H1 (cell line): ENCODE results near the gene SLAMF1.
"Not testable (repeated sequence)": the region's sequence is repeated elsewhere in the genome, so short reads cannot be mapped to it uniquely, and the experiment has no call there.

Experiments used
- BRCA1 ChIP-seq: IDR thresholded peaks from 2 replicates; pipeline ENCODE4 v1.6.1; 2012; ENCODE audit warnings: low read depth, low read length, improper control_type of control experiment
- CTCF ChIP-seq, 3 experiments: IDR thresholded peaks; 1 replicate in 2 of 3; 2 replicates in 1 of 3; pipeline versions ENCODE4 v1.5.1 to v1.6.1; 2011; ENCODE audit warnings: low read length in 3 of 3, mild to moderate bottlenecking in 3 of 3, inconsistent platforms in 2 of 3, low read depth in 1 of 3, moderate library complexity in 1 of 3; ENCODE audit not compliant: insufficient read depth in 1 of 3; ENCODE audit errors: control extremely low read depth in 1 of 3
- EGR1 ChIP-seq: IDR thresholded peaks from 2 replicates; pipeline ENCODE4 v1.6.1; 2011; ENCODE audit warnings: low read depth, low read length, borderline replicate concordance
- EZH2 ChIP-seq: fragments of 200-600 bp; sonication (generic); IDR thresholded peaks from 2 replicates; pipeline ENCODE4 v1.7.1; 2012; ENCODE audit warnings: low read depth, mild to moderate bottlenecking, moderate library complexity, low read length, inconsistent platforms; ENCODE audit not compliant: severe bottlenecking
- GABPA ChIP-seq: IDR thresholded peaks from 2 replicates; pipeline ENCODE4 v1.6.1; 2011; ENCODE audit warnings: mild to moderate bottlenecking, low read length, moderate library complexity, borderline replicate concordance; ENCODE audit not compliant: insufficient read depth
- KDM5A ChIP-seq: fragments of 200-600 bp; IDR thresholded peaks from 2 replicates; pipeline ENCODE4 v1.7.1; 2012; ENCODE audit warnings: mild to moderate bottlenecking, low read length, inconsistent platforms, mixed read lengths
- MAFK ChIP-seq: IDR thresholded peaks from 2 replicates; pipeline ENCODE4 v1.6.1; 2012; ENCODE audit warnings: low read depth, mild to moderate bottlenecking, improper control_type of control experiment, low read length
- NANOG ChIP-seq: IDR thresholded peaks from 2 replicates; pipeline ENCODE4 v1.6.1; 2011; ENCODE audit warnings: low read length, low read depth, mild to moderate bottlenecking, inconsistent platforms; ENCODE audit not compliant: insufficient read depth, poor library complexity, severe bottlenecking
- POLR2A ChIP-seq, 2 experiments: IDR thresholded peaks; 1 replicate in 1 of 2; 2 replicates in 1 of 2; pipeline ENCODE4 v1.6.1; 2011; ENCODE audit warnings: low read depth in 2 of 2, low read length in 2 of 2, mild to moderate bottlenecking in 2 of 2; ENCODE audit errors: control extremely low read depth in 1 of 2
- RFX5 ChIP-seq: IDR thresholded peaks from 2 replicates; pipeline ENCODE4 v1.6.1; 2011; ENCODE audit warnings: low read depth, low read length, improper control_type of control experiment, borderline replicate concordance
- SIN3A ChIP-seq, 2 experiments: IDR thresholded peaks in 1 of 2; conservative IDR thresholded peaks in 1 of 2; 2 replicates each; pipeline ENCODE4 v1.6.1; 2011 to 2012; ENCODE audit warnings: low read length in 2 of 2, improper control_type of control experiment in 1 of 2, low read depth in 1 of 2, mild to moderate bottlenecking in 1 of 2
- TAF1 ChIP-seq: IDR thresholded peaks from 2 replicates; pipeline ENCODE4 v1.6.1; 2011; ENCODE audit warnings: mild to moderate bottlenecking, low read depth, low read length
- TCF12 ChIP-seq: IDR thresholded peaks from 2 replicates; pipeline ENCODE4 v1.6.1; 2011; ENCODE audit warnings: low read depth, mild to moderate bottlenecking, low read length
- YY1 ChIP-seq: IDR thresholded peaks from 2 replicates; pipeline ENCODE4 v1.6.1; 2011; ENCODE audit warnings: low read depth, mild to moderate bottlenecking, low read length

GRCh38 chr1:160563230-160563629, 83.6 kb downstream of the SLAMF1 start:
- not testable (repeated sequence) for TF ChIP-seq CTCF (IDR thresholded peaks at IDR 0.05; ENCODE audit: control extremely low read depth in 1 of 3, insufficient read depth in 1 of 3, low read depth in 1 of 3, low read length in 3 of 3); BRCA1; SIN3A (conservative IDR thresholded peaks at IDR 0.05 in 1 of 2, IDR thresholded peaks at IDR 0.05 in 1 of 2; ENCODE audit: low read depth in 1 of 2, low read length in 2 of 2); TAF1; EGR1; TCF12; POLR2A (IDR thresholded peaks at IDR 0.05; ENCODE audit: control extremely low read depth in 1 of 2, low read depth in 2 of 2, low read length in 2 of 2); MAFK; YY1; EZH2; GABPA; KDM5A; RFX5; NANOG
